ENCODE measurements around the gene GLS2. TPM values are rescaled to one million over a fixed set of nuclear protein-coding genes. Genes with fewer than 3 reads are reported as not detected.

The GLS2 gene
- total and polyA plus RNA-seq, 9 of the 15 experiments (the other 6 are each of a cell fraction or from before 2014, with no cell fraction given): 0.11 TPM; not detected in 8

DNA sequence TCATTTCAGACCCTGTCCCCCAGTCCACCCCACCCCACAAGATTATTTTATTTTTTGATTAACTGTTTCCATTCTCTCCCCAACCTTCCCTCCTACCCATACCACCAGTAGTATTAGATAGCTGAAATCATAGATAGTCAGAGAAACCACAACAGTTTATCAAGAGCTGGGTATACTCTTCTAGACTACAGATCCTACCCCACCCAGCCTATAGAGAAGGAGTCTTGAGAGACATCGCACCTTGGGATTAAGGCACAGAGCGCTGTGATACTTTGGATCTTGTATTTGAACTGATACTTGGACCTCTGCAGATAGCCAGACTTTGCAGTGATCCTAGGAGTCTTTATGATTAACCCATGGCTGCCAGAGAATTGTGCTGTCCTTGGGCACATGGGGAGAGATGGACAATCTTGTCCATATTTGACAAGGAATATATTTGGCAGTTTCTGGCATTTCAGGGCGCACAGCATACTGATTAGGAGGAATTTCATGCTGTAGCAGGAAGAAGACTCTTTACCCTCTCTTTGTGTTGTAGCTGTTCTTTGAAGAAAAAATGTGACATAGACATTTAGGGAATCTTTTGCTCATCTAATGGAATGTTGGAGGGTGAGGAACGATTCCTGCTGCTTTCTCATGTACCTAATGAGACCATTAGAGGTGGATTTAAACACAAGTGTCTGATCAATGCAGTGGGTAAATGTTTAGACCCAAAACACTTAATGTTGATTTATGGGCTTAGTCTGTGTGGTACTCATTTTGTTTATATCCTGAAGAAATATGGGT lies 34.6 kb upstream of the GLS2 start:
- 7% methylated on average over 4 of the region's 4 CpGs for WGBS (ENCODE audit: insufficient coverage, low coverage, missing lambda C conversion rate)
- Histone ChIP-seq H3K9me3 (replicated peaks; ENCODE audit: control insufficient read depth, insufficient read depth, low read depth, low read length) (no peaks in the 10 kb centered on the region), H3K9ac (ENCODE audit: insufficient read depth in 1 of 2, low read depth in 2 of 2, low read length in 2 of 2) (no peak overlapping the region), H4K20me1 (replicated peaks; ENCODE audit: control insufficient read depth, insufficient read depth, low read length) (no peaks in the 10 kb centered on the region), H2AFZ (ENCODE audit: low read depth, low read length) (peak overlapping the region; percentile 37), H3K27ac (ENCODE audit: extremely low read depth, low read depth, low read length) (no peak overlapping the region), H3K36me3 (ENCODE audit: control insufficient read depth, insufficient read depth, low read length) (no peaks in the 10 kb centered on the region), H3K4me3 (no peak overlapping the region; the same call in 1 of the 2 replicates), H3K4me2 (ENCODE audit: insufficient read depth, low read length) (peak overlapping the region; percentile 46; the same call in 1 of the 2 replicates), H3K79me2 (ENCODE audit: control insufficient read depth, insufficient read depth, low read length) (no peaks in the 10 kb centered on the region), H3K4me1 (replicated peaks in 1 of 2; ENCODE audit: control insufficient read depth in 2 of 2, insufficient read depth in 2 of 2, low read length in 2 of 2) (peaks cover 3 to 7% of the 10 kb centered on the region in 2 experiments; a peak in 1 of 5 replicates), H3K9me1 (ENCODE audit: control insufficient read depth, insufficient read depth, low read length) (no peaks in the 10 kb centered on the region), H3K27me3 (ENCODE audit: control insufficient read depth in 2 of 2, insufficient read depth in 2 of 2, low read length in 2 of 2) (no peaks in the 10 kb centered on the region)
- in situ Hi-C loops (cut with MboI) (loop anchor here (5.0 kb wide), 1 partner anchor 40 kb away; no protein-coding TSS in a partner anchor), intact Hi-C loops (cut with micrococcal nuclease) (no loop called here)
- TSS peak; percentile 62 for BruUV-seq (replicated peaks)
- peak; percentile 16; the same call in 1 of the 2 replicates for TF ChIP-seq CBFA2T3 (IDR thresholded peaks at IDR 0.05)
- TF ChIP-seq TCF3 (CRISPR knock-in tag; IDR thresholded peaks at IDR 0.05): 0 out of 2 replicates have a peak, but pooled peaks have one; percentile 18
- TF ChIP-seq EZH2 (IDR thresholded peaks at IDR 0.05; ENCODE audit: borderline replicate concordance, low read depth, low read length): no peak
- no peak for TF ChIP-seq YBX1 (IDR thresholded peaks at IDR 0.05)
- TF ChIP-seq L3MBTL2 (IDR thresholded peaks at IDR 0.05): 0 out of 2 replicates have a peak, but pooled peaks have one; percentile 31
- no peak for TF ChIP-seq TBP (optimal IDR thresholded peaks at IDR 0.05; ENCODE audit: low read depth, low read length)
- 0 out of 2 replicates have a peak, but pooled peaks have one; percentile 19 for TF ChIP-seq EP300 (IDR thresholded peaks at IDR 0.05; ENCODE audit: low read length)
- peak; percentile 32 for FAIRE-seq
- ChIA-PET CTCF (ENCODE audit: low intra/inter-chr PET ratio) (no interaction called here), POLR2A (interaction anchor here (0.8 to 2.4 kb wide), 4 partner anchors 9 to 19 kb away, joined by 3 to 9 read pairs (median 4); no protein-coding TSS in a partner anchor)
- DNase-seq (ENCODE audit: extremely low read depth in 1 of 4, low spot score in 3 of 4): peak in 3 of 4 experiments; percentile 12 to 27 (median 20)
- ATAC-seq: peak; percentile 66

Measured in K562 (cell line).